Subcutaneous adipose tissue (tissue), 4 donors: ENCODE results near the gene PDXK. TPM values are rescaled to one million over a fixed set of nuclear protein-coding genes. Genes with fewer than 3 reads are reported as not detected.

ENCODE experiments used
- CTCF ChIP-seq: fragments of 450-650 bp; IDR thresholded peaks from one replicate; pipeline ENCODE4 v1.5.1; 2016; ENCODE audit warnings: low read depth, mild to moderate bottlenecking, control low read depth, antibody characterized with exemption, moderate library complexity
- total RNA-seq, 4 donors: library from RNA; depleted of rRNA; stranded (reverse); fragments of >200 nt; gene quantifications; one replicate each; pipeline ENCODE4 v1.1.0, GENCODE V29; 2016

PDXK gene
- total RNA-seq, 4 donors from 2014 or later, result 63.6 to 261 (median 72.6) TPM

- TF ChIP-seq CTCF, result no peak
These were observed 67.4 kb downstream of the PDXK start for GRCh38 chr21:43786300-43786806.

GRCh38 chr21:43786807-43787440, 68.0 kb downstream of the PDXK start:
- TF ChIP-seq CTCF, result no peak

GRCh38 chr21:43789276-43790009, 70.5 kb downstream of the PDXK start, which contains the start of gene RRP1:
RRP1 (plus strand) TSS chr21:43789577; CDS start chr21:43789630, 53 bp downstream.
- no peak for TF ChIP-seq CTCF

GRCh38 chr21:43790010-43790524, 71.1 kb downstream of the PDXK start:
- no peak for TF ChIP-seq CTCF

GRCh38 chr21:43792406-43792805, 73.5 kb downstream of the PDXK start:
- TF ChIP-seq CTCF, result no peak

GRCh38 chr21:43793243-43793642, 74.3 kb downstream of the PDXK start:
- TF ChIP-seq CTCF, result no peak

GRCh38 chr21:43794311-43794710, 75.4 kb downstream of the PDXK start:
- no peak for TF ChIP-seq CTCF
